Type B pancreatic cell (in vitro differentiated cells): Measurements from ENCODE around the gene SUCLG2. TPM values are rescaled to one million over a fixed set of nuclear protein-coding genes. Genes with fewer than 3 reads are reported as not detected.

Experiments
- DNase-seq: peaks from one replicate; pipeline ENCODE4 v3.0.0; 2021; ENCODE audit warnings: mixed read lengths; ENCODE audit not compliant: unreplicated experiment; ENCODE audit errors: extremely low spot score
- H3K27ac Mint-ChIP-seq: 2 replicates; pipeline ENCODE4 v1.8.0; 2021; ENCODE audit warnings: mild to moderate bottlenecking, mixed read lengths
- H3K27me3 Mint-ChIP-seq: 2 replicates; pipeline ENCODE4 v1.8.0; 2021; ENCODE audit warnings: mixed read lengths
- H3K36me3 Mint-ChIP-seq: 2 replicates; pipeline ENCODE4 v1.8.0; 2021; ENCODE audit warnings: mixed read lengths
- H3K4me1 Mint-ChIP-seq: one replicate; pipeline ENCODE4 v1.8.0; 2021; ENCODE audit warnings: mixed read lengths; ENCODE audit not compliant: unreplicated experiment
- H3K4me3 Mint-ChIP-seq: 2 replicates; pipeline ENCODE4 v1.8.0; 2021; ENCODE audit warnings: mild to moderate bottlenecking, mixed read lengths
- H3K9me3 Mint-ChIP-seq: 2 replicates; pipeline ENCODE4 v1.8.0; 2021; ENCODE audit warnings: mixed read lengths
- total RNA-seq: library from RNA; stranded (reverse); gene quantifications from 2 replicates; pipeline ENCODE4 v1.2.1, GENCODE V29; 2021; ENCODE audit warnings: low replicate concordance
- TF ChIP-seq, protein P1 (sequence below): fragments of 200-600 bp; sonication (generic); conservative IDR thresholded peaks from 2 replicates; pipeline ENCODE4 v1.5.0; 2021; ENCODE audit warnings: antibody characterized with exemption, mild to moderate bottlenecking

SUCLG2 gene
- total RNA-seq, 1 donor from 2014 or later, result 42.8 TPM

DNA sequence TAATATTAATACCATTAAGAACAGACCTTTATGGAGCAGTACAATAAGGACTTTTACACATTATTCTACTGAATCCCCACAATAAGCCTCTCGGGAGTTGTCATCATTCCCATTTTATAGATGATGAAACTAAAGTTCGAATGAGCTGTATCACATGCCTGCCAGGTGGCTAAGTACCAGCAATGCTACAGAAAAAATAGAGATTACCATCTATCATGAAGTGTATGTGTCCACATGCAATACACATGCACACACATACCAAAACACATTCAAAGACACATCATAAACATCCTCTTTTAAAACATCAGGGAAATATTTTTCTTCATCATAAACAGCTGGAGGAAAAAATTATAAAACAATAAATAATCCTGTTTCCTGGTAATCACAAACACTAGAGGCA is 136.6 kb downstream of the SUCLG2 start:
- peaks cover 20% of the 10 kb centered on the region for H3K36me3 Mint-ChIP-seq
- TF ChIP-seq, protein P1, sequence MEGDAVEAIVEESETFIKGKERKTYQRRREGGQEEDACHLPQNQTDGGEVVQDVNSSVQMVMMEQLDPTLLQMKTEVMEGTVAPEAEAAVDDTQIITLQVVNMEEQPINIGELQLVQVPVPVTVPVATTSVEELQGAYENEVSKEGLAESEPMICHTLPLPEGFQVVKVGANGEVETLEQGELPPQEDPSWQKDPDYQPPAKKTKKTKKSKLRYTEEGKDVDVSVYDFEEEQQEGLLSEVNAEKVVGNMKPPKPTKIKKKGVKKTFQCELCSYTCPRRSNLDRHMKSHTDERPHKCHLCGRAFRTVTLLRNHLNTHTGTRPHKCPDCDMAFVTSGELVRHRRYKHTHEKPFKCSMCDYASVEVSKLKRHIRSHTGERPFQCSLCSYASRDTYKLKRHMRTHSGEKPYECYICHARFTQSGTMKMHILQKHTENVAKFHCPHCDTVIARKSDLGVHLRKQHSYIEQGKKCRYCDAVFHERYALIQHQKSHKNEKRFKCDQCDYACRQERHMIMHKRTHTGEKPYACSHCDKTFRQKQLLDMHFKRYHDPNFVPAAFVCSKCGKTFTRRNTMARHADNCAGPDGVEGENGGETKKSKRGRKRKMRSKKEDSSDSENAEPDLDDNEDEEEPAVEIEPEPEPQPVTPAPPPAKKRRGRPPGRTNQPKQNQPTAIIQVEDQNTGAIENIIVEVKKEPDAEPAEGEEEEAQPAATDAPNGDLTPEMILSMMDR, result no peak
- no peaks in the 10 kb centered on the region for H3K27me3 Mint-ChIP-seq
- H3K4me3 Mint-ChIP-seq, result no peak overlapping the region
- DNase-seq, result no peak
- H3K27ac Mint-ChIP-seq, result no peak overlapping the region
- peaks cover 6% of the 10 kb centered on the region for H3K4me1 Mint-ChIP-seq
- H3K9me3 Mint-ChIP-seq, result peaks cover 4% of the 10 kb centered on the region

GRCh38 chr3:67516496-67516895 is 137.9 kb downstream of the SUCLG2 start:
- Mint-ChIP-seq H3K4me1 (peaks cover 6% of the 10 kb centered on the region), H3K27me3 (no peaks in the 10 kb centered on the region), H3K9me3 (peaks cover 4% of the 10 kb centered on the region), H3K4me3 (no peak overlapping the region), H3K36me3 (peaks cover 23% of the 10 kb centered on the region), H3K27ac (no peak overlapping the region)
- no peak for DNase-seq
- TF ChIP-seq, protein P1, result no peak

DNA sequence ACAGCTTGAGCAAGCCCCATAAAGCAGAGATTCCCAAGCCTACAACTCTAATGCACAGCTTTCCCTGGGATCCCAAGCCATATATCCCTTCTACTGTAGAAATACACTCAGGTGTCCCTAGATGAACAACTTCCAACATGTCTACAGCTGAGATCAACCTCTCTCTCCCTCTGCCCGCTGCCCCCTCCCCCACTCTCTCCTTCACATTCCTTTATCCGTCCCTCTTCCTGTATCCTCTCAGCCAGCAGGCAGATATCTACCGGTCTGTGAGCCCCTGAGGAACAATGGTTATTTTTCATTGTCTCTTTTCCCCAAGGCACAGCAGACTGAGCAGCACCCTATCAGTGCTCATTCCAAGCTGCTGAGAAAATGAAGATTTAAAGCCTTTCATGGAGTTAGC is 138.6 kb downstream of the SUCLG2 start:
- no peak overlapping the region for H3K27ac Mint-ChIP-seq
- H3K4me3 Mint-ChIP-seq, result no peak overlapping the region
- H3K27me3 Mint-ChIP-seq, result no peaks in the 10 kb centered on the region
- TF ChIP-seq, protein P1, result no peak
- no peak for DNase-seq
- H3K9me3 Mint-ChIP-seq, result peaks cover 4% of the 10 kb centered on the region
- peaks cover 6% of the 10 kb centered on the region for H3K4me1 Mint-ChIP-seq
- H3K36me3 Mint-ChIP-seq, result peaks cover 23% of the 10 kb centered on the region

DNA sequence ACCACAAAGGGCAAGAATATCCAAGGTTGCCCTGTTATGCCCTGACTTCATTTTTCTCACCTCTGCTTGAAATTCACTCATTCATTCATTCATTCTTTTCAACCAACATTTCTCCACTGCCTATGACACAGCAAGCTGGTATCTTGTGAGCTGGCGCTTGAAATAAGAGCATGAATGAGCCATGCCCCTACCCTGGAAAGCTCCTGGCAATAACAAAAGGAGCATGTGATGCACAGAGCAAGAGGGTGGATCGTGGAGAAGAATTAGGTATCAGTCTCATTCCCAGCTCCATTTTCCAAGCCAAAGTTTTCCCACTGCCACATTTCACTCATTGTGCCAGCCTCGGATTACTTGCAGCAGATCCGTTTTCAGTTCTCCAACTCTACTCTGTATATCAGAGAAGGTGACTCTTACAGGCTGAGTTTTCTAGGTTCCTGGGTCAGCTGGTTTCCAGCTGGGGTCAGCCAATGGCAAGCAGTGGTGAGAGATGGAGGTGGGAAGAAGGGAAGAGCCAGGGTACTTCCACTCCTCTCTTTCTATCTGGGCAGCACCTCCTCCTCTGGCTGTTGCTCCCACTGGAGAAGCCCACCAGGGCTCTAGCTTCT is 144.8 kb downstream of the SUCLG2 start:
- H3K27me3 Mint-ChIP-seq, result no peaks in the 10 kb centered on the region
- no peak overlapping the region for H3K4me3 Mint-ChIP-seq
- DNase-seq, result no peak
- peaks cover 22% of the 10 kb centered on the region for H3K36me3 Mint-ChIP-seq
- TF ChIP-seq, protein P1, result no peak
- peaks cover 3% of the 10 kb centered on the region for H3K4me1 Mint-ChIP-seq
- H3K27ac Mint-ChIP-seq, result no peak overlapping the region
- no peaks in the 10 kb centered on the region for H3K9me3 Mint-ChIP-seq

DNA sequence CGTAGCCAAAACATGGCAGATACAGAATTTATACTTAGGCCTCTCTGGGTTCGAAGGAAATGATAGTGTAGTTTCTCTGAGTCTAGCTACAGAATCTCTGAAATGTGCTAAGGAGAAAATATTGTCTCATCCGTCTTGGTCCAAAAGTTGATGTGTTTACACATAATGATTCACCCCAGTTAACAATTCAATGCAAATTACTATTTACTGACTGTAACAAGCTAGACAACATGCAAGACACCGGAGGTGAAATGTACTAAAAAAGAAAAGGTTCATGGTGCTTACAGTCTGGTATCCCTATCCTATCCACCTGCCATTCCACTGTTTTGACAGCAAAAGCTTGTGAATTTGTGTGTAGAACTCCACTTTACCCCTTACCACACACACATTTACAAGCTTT is 146.8 kb downstream of the SUCLG2 start:
- DNase-seq, result no peak
- TF ChIP-seq, protein P1, result no peak
- no peaks in the 10 kb centered on the region for H3K9me3 Mint-ChIP-seq
- H3K4me1 Mint-ChIP-seq, result peaks cover 7% of the 10 kb centered on the region
- H3K27ac Mint-ChIP-seq, result no peak overlapping the region
- peaks cover 21% of the 10 kb centered on the region for H3K36me3 Mint-ChIP-seq
- no peaks in the 10 kb centered on the region for H3K27me3 Mint-ChIP-seq
- H3K4me3 Mint-ChIP-seq, result no peak overlapping the region

GRCh38 chr3:67500709-67501108 is 153.7 kb downstream of the SUCLG2 start:
- H3K36me3 Mint-ChIP-seq, result peaks cover 13% of the 10 kb centered on the region
- no peaks in the 10 kb centered on the region for H3K27me3 Mint-ChIP-seq
- TF ChIP-seq, protein P1, result no peak
- no peaks in the 10 kb centered on the region for H3K9me3 Mint-ChIP-seq
- no peak for DNase-seq
- H3K4me1 Mint-ChIP-seq, result peaks cover 12% of the 10 kb centered on the region
- no peak overlapping the region for H3K4me3 Mint-ChIP-seq
- H3K27ac Mint-ChIP-seq, result no peak overlapping the region
